ENCODE measurements around the gene IL4I1. TPM values are rescaled to one million over a fixed set of nuclear protein-coding genes. Genes with fewer than 3 reads are reported as not detected.

The IL4I1 gene
- polyA plus RNA-seq, 1 donor (not counting 4 experiments of a cell fraction or from before 2014, with no cell fraction given): 0.13 TPM

DNA sequence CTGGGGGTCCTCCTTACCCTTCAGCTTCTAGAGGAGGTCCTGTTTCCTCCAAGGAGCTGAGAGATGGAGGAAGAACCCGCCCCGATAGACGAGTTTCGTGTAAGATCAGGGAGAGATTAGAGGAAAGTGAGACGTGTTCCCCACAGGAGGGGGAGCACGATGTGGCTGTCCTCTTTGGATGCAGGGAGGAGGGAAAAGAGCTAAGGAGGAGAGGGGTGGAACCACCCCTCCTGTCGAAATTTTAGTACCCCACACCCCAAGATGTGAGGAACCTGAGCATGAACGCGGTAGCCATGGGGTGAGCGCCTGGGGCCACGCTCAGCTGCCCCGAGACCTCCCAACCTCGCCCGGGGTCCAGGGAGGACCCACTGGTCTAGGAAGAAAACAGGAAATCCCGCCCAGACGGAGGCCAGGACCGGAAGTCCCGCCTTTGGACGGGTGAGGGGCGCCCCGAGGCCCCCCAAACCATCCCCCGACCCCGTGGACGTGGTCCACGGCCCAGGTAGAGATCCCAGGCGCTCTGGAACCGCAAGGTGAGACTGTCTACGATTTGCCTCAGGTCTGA is 20.7 kb downstream of the IL4I1 start:
- FAIRE-seq: no peak
- Histone ChIP-seq H3K79me2 (ENCODE audit: control insufficient read depth, insufficient read depth, low read length) (peaks cover 36% of the 10 kb centered on the region), H3K9me3 (ENCODE audit: control insufficient read depth, low read depth, low read length) (no peaks in the 10 kb centered on the region), H3K9me1 (ENCODE audit: control insufficient read depth, extremely low read depth, insufficient read depth, low read length) (no peaks in the 10 kb centered on the region), H3K27ac (ENCODE audit: control insufficient read depth, insufficient read depth, low read length) (peak overlapping the region; percentile 100), H3K4me3 (ENCODE audit: control insufficient read depth in 2 of 3, extremely low read depth in 1 of 3, insufficient read depth in 2 of 3, low read depth in 1 of 3, low read length in 3 of 3) (peak overlapping the region; percentile 78 to 95 (median 92)), H3K4me1 (ENCODE audit: control insufficient read depth, extremely low read depth, insufficient read depth, low read length) (peaks cover 23% of the 10 kb centered on the region), H3K4me2 (ENCODE audit: control insufficient read depth, extremely low read depth, insufficient read depth, low read depth, low read length) (peak overlapping the region; percentile 90), H4K20me1 (ENCODE audit: control insufficient read depth, extremely low read depth, insufficient read depth, low read length) (no peaks in the 10 kb centered on the region), H3K36me3 (ENCODE audit: control insufficient read depth in 2 of 2, extremely low read depth in 1 of 2, insufficient read depth in 2 of 2, low read length in 2 of 2) (peaks cover 23 to 28% of the 10 kb centered on the region in 2 experiments), H3K9ac (ENCODE audit: control insufficient read depth, extremely low read depth, insufficient read depth, low read length) (peak overlapping the region; percentile 99), H2AFZ (ENCODE audit: control insufficient read depth, low read length) (peak overlapping the region; percentile 76), H3K27me3 (ENCODE audit: control insufficient read depth, extremely low read depth, insufficient read depth, low read length) (no peaks in the 10 kb centered on the region)
- dilution Hi-C loops (cut with MboI; ENCODE audit: extremely low pct_ligation_motif_present, low sequenced_read_pairs): no loop called here
- no peak for DNase-seq (ENCODE audit: low read depth, low spot score)
- TF ChIP-seq, protein P1, sequence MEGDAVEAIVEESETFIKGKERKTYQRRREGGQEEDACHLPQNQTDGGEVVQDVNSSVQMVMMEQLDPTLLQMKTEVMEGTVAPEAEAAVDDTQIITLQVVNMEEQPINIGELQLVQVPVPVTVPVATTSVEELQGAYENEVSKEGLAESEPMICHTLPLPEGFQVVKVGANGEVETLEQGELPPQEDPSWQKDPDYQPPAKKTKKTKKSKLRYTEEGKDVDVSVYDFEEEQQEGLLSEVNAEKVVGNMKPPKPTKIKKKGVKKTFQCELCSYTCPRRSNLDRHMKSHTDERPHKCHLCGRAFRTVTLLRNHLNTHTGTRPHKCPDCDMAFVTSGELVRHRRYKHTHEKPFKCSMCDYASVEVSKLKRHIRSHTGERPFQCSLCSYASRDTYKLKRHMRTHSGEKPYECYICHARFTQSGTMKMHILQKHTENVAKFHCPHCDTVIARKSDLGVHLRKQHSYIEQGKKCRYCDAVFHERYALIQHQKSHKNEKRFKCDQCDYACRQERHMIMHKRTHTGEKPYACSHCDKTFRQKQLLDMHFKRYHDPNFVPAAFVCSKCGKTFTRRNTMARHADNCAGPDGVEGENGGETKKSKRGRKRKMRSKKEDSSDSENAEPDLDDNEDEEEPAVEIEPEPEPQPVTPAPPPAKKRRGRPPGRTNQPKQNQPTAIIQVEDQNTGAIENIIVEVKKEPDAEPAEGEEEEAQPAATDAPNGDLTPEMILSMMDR (optimal IDR thresholded peaks at IDR 0.05 in 1 of 3, IDR thresholded peaks at IDR 0.05 in 1 of 3, conservative IDR thresholded peaks at IDR 0.05 in 1 of 3; ENCODE audit: extremely low read depth in 1 of 3, insufficient read depth in 2 of 3, low read length in 3 of 3): no peak
- no peak for TF ChIP-seq EZH2 (IDR thresholded peaks at IDR 0.05; ENCODE audit: low read length)

- no peaks in the 10 kb centered on the region for H4K20me1 ChIP-seq (ENCODE audit: control insufficient read depth, extremely low read depth, insufficient read depth, low read length)
Observed at GRCh38 chr19:49875177-49875576, 21.5 kb downstream of the IL4I1 start.

More at GRCh38 chr19:49875177-49875576, 21.5 kb downstream of the IL4I1 start:
- Histone ChIP-seq H3K4me3 (ENCODE audit: control insufficient read depth in 2 of 3, extremely low read depth in 1 of 3, insufficient read depth in 2 of 3, low read depth in 1 of 3, low read length in 3 of 3) (peak overlapping the region; percentile 78 to 95 (median 92)), H3K36me3 (ENCODE audit: control insufficient read depth in 2 of 2, extremely low read depth in 1 of 2, insufficient read depth in 2 of 2, low read length in 2 of 2) (peaks cover 18 to 24% of the 10 kb centered on the region in 2 experiments), H3K27ac (ENCODE audit: control insufficient read depth, insufficient read depth, low read length) (peak overlapping the region; percentile 100), H2AFZ (ENCODE audit: control insufficient read depth, low read length) (no peak overlapping the region), H3K4me2 (ENCODE audit: control insufficient read depth, extremely low read depth, insufficient read depth, low read depth, low read length) (peak overlapping the region; percentile 90), H3K9me1 (ENCODE audit: control insufficient read depth, extremely low read depth, insufficient read depth, low read length) (no peaks in the 10 kb centered on the region), H3K9ac (ENCODE audit: control insufficient read depth, extremely low read depth, insufficient read depth, low read length) (peak overlapping the region; percentile 99), H3K4me1 (ENCODE audit: control insufficient read depth, extremely low read depth, insufficient read depth, low read length) (peaks cover 27% of the 10 kb centered on the region), H3K27me3 (ENCODE audit: control insufficient read depth, extremely low read depth, insufficient read depth, low read length) (no peaks in the 10 kb centered on the region), H3K9me3 (ENCODE audit: control insufficient read depth, low read depth, low read length) (no peaks in the 10 kb centered on the region), H3K79me2 (ENCODE audit: control insufficient read depth, insufficient read depth, low read length) (peaks cover 36% of the 10 kb centered on the region)
- no peak for TF ChIP-seq EZH2 (IDR thresholded peaks at IDR 0.05; ENCODE audit: low read length)
- TF ChIP-seq, protein P1 (optimal IDR thresholded peaks at IDR 0.05 in 1 of 3, IDR thresholded peaks at IDR 0.05 in 1 of 3, conservative IDR thresholded peaks at IDR 0.05 in 1 of 3; ENCODE audit: extremely low read depth in 1 of 3, insufficient read depth in 2 of 3, low read length in 3 of 3): no peak
- DNase-seq (ENCODE audit: low read depth, low spot score) (no peak), FAIRE-seq (no peak)
- dilution Hi-C loops (cut with MboI; ENCODE audit: extremely low pct_ligation_motif_present, low sequenced_read_pairs): no loop called here

Data from keratinocyte (primary cell).